ENCODE measurements around the gene PCCA. TPM values are rescaled to one million over a fixed set of nuclear protein-coding genes. Genes with fewer than 3 reads are reported as not detected.

PCCA gene
- total RNA-seq, 1 donor from 2014 or later, result 15.3 TPM

DNA sequence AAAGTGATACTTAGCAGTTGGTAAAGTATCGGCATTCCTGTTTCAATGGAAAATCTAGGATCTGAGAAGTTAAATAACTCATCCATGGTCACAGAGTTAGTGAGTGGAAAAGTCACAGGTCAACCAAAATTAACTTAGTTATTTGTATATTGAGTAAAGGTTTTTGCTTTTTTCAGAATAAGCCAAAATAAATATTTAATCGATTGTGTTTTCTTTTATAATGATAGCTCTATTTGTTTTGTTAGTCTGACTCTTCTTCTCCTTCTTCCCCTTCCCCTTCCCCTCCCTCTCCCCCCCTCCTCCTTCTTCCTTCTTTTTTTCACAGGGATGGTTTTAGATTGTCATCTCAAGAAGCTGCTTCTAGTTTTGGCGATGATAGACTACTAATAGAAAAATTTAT, 173.5 kb downstream of the PCCA start:
- ATAC-seq (ENCODE audit: low read depth) (no peak), DNase-seq (no peak)
- TF ChIP-seq, protein P1, sequence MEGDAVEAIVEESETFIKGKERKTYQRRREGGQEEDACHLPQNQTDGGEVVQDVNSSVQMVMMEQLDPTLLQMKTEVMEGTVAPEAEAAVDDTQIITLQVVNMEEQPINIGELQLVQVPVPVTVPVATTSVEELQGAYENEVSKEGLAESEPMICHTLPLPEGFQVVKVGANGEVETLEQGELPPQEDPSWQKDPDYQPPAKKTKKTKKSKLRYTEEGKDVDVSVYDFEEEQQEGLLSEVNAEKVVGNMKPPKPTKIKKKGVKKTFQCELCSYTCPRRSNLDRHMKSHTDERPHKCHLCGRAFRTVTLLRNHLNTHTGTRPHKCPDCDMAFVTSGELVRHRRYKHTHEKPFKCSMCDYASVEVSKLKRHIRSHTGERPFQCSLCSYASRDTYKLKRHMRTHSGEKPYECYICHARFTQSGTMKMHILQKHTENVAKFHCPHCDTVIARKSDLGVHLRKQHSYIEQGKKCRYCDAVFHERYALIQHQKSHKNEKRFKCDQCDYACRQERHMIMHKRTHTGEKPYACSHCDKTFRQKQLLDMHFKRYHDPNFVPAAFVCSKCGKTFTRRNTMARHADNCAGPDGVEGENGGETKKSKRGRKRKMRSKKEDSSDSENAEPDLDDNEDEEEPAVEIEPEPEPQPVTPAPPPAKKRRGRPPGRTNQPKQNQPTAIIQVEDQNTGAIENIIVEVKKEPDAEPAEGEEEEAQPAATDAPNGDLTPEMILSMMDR (IDR thresholded peaks at IDR 0.05), result no peak
- CTCF ChIA-PET, result no interaction called here
- Mint-ChIP-seq H3K27ac (no peak overlapping the region), H3K36me3 (ENCODE audit: low read depth) (peaks cover 3% of the 10 kb centered on the region), H3K4me3 (no peak overlapping the region), H3K9me3 (no peaks in the 10 kb centered on the region), H3K4me1 (no peaks in the 10 kb centered on the region), H3K27me3 (no peaks in the 10 kb centered on the region)
- POLR2A ChIA-PET, result no interaction called here
- intact Hi-C loops (cut with micrococcal nuclease), result no loop called here

DNA sequence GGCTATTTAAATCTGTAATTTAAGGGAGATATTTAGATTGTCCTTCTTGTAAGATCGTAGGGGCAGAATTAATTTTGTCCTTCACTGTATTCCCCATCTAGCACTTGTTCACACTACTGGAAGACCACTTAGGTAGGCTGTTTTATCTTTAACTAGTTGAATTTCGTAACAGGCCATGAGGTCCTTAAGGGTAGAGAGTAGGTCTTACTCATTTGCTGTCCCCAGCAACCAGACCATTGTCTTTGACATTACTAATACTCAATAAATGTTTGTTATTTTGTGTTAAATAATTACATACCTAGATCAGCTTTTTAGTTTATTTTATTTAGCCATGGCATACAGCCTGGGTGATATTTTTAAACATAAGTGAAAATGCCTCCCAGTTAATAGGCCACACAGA, 177.1 kb downstream of the PCCA start:
- H3K27me3 Mint-ChIP-seq, result no peaks in the 10 kb centered on the region
- no peak overlapping the region for H3K4me3 Mint-ChIP-seq
- H3K27ac Mint-ChIP-seq, result no peak overlapping the region
- intact Hi-C loops (cut with micrococcal nuclease), result no loop called here
- DNase-seq, result no peak
- no peaks in the 10 kb centered on the region for H3K9me3 Mint-ChIP-seq
- H3K36me3 Mint-ChIP-seq (ENCODE audit: low read depth), result peaks cover 14% of the 10 kb centered on the region
- ATAC-seq (ENCODE audit: low read depth), result no peak
- TF ChIP-seq, protein P1 (IDR thresholded peaks at IDR 0.05), result no peak
- CTCF ChIA-PET, result no interaction called here
- no peaks in the 10 kb centered on the region for H3K4me1 Mint-ChIP-seq
- POLR2A ChIA-PET, result no interaction called here

DNA sequence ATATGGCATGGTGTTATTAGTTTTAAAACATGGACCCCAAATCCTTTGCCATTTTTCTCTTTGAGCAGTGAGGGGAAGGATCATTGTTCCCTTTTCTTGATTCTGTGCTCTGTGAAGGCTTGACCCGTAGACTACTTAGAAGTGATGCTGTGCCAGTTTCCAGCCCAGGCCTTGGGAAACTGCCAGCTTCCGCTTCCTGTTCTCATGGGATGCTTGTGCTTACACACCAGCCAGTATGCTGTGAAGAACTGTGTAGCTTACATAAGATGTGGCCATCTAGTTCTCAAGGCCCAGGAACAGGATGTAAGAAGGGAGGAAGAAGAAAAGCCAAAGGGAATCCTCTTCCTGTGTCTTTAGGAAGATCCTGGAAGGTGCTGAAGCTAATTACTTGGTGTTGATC, 180.9 kb downstream of the PCCA start:
- ChIA-PET CTCF (no interaction called here), POLR2A (no interaction called here)
- no peak overlapping the region for H3K27ac Mint-ChIP-seq
- H3K9me3 Mint-ChIP-seq, result no peaks in the 10 kb centered on the region
- ATAC-seq (ENCODE audit: low read depth) (no peak), DNase-seq (no peak)
- peaks cover 17% of the 10 kb centered on the region for H3K36me3 Mint-ChIP-seq (ENCODE audit: low read depth)
- no peak overlapping the region for H3K4me3 Mint-ChIP-seq
- intact Hi-C loops (cut with micrococcal nuclease), result no loop called here
- H3K27me3 Mint-ChIP-seq, result no peaks in the 10 kb centered on the region
- TF ChIP-seq, protein P1 (IDR thresholded peaks at IDR 0.05), result no peak
- no peaks in the 10 kb centered on the region for H3K4me1 Mint-ChIP-seq

DNA sequence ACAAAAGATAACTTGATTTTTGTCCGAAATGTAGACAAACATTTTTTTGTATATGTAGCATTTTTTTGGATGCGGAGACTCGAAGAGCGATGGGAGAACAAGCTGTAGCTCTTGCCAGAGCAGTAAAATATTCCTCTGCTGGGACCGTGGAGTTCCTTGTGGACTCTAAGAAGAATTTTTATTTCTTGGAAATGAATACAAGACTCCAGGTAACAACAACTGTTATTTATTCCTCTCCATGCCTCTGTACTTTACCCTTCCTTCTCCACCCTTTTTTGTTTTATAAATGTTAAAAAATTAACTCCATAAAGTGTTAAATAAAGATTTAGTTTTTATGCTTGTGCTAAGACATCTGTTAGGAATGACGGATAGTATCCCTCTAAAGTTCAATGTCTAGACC, 184.2 kb downstream of the PCCA start:
- Mint-ChIP-seq H3K4me3 (no peak overlapping the region), H3K27ac (no peak overlapping the region), H3K27me3 (no peaks in the 10 kb centered on the region), H3K9me3 (no peaks in the 10 kb centered on the region), H3K4me1 (no peaks in the 10 kb centered on the region), H3K36me3 (ENCODE audit: low read depth) (peaks cover 14% of the 10 kb centered on the region)
- ChIA-PET POLR2A (no interaction called here), CTCF (no interaction called here)
- DNase-seq (no peak), ATAC-seq (ENCODE audit: low read depth) (no peak)
- intact Hi-C loops (cut with micrococcal nuclease), result no loop called here
- TF ChIP-seq, protein P1 (IDR thresholded peaks at IDR 0.05), result no peak

DNA sequence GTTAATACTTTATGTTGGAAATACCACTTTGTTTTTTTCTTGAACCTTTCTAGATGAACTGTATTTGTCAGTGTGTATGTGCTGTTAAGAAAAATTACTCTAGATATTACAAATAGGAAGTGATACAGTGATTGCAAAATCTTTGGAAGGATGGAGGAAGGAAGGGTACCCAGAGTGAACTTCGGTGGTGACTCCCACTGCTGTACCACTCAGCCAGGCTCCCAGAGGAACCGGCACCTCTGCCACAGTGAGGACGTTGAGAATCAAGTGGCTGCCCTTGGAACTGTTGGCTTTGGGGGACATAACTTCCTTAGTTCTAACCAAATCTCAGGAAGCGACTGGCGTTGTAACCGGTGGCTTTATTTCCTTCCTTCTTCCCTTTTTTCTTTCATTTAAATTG, 184.7 kb downstream of the PCCA start:
- TF ChIP-seq, protein P1 (IDR thresholded peaks at IDR 0.05), result no peak
- no peak for DNase-seq
- H3K27me3 Mint-ChIP-seq, result no peaks in the 10 kb centered on the region
- no peaks in the 10 kb centered on the region for H3K9me3 Mint-ChIP-seq
- peaks cover 13% of the 10 kb centered on the region for H3K36me3 Mint-ChIP-seq (ENCODE audit: low read depth)
- no peak overlapping the region for H3K4me3 Mint-ChIP-seq
- ChIA-PET CTCF (no interaction called here), POLR2A (no interaction called here)
- intact Hi-C loops (cut with micrococcal nuclease), result no loop called here
- no peaks in the 10 kb centered on the region for H3K4me1 Mint-ChIP-seq
- no peak overlapping the region for H3K27ac Mint-ChIP-seq
- no peak for ATAC-seq (ENCODE audit: low read depth)
